Ovary (tissue), 9 donors: ENCODE results near the gene SYT17. TPM values are rescaled to one million over a fixed set of nuclear protein-coding genes. Genes with fewer than 3 reads are reported as not detected.

Experiments used
- DNase-seq, 5 donors: peaks; one replicate each; pipeline ENCODE4 v3.0.0-alpha.2; 2019 to 2020
- H3K27ac ChIP-seq, 2 donors: fragments of 200-600 bp; one replicate each; pipeline versions ENCODE4 v1.5.1 to v1.8.0; 2019 to 2022
- H3K27me3 ChIP-seq: fragments of 200-600 bp; one replicate; pipeline ENCODE4 v1.8.0; 2022
- H3K36me3 ChIP-seq: fragments of 200-600 bp; sonication (generic); one replicate; pipeline ENCODE4 v1.5.1; 2019
- H3K4me1 ChIP-seq: one replicate; pipeline ENCODE4 v1.8.1; 2013; ENCODE audit warnings: mild to moderate bottlenecking, moderate library complexity; ENCODE audit not compliant: insufficient read depth
- H3K4me3 ChIP-seq: fragments of 200-600 bp; sonication (generic); one replicate; pipeline ENCODE4 v1.5.1; 2017
- H3K9me3 ChIP-seq, 2 donors: fragments of 200-600 bp in 1 of 2; sonication (generic) in 1 of 2; one replicate each; pipeline versions ENCODE4 v1.5.1 to v1.8.1; 2013 to 2019; ENCODE audit warnings: mild to moderate bottlenecking in 1 of 2, moderate library complexity in 1 of 2
- EP300 ChIP-seq: sonication (generic); formaldehyde crosslinking; IDR thresholded peaks from one replicate; pipeline ENCODE4 v1.6.1; 2017; ENCODE audit warnings: antibody characterized with exemption
- POLR2A ChIP-seq: fragments of 450-650 bp; IDR thresholded peaks from one replicate; pipeline ENCODE4 v1.6.1; 2017; ENCODE audit warnings: antibody characterized with exemption, mild to moderate bottlenecking, moderate library complexity
- WGBS, 3 donors: extraction: QIAGEN DNeasy Blood & Tissue Kit in 1 of 3; methylation state at CpG; one replicate each; pipeline versions ENCODE4 v1.1.5 to v1.1.7; 2013 to 2017; 5-methylcytosine and 5-hydroxymethylcytosine counted together
- intact Hi-C, 4 donors: fragments of 100-400 bp; cut with DNase I; formaldehyde crosslinking; loops; one replicate each; pipeline versions ENCODE4 v1.11.0 to v1.15.1; 2022 to 2023
- polyA plus RNA-seq, 2 donors: library from polyadenylated mRNA; stranded (reverse); fragments of 200-250 nt in 1 of 2; fragments of 350-450 nt in 1 of 2; fragmentation: Illumina TruSeq in 1 of 2; extraction: RNeasy Lipid Tissue Mini Kit (QIAGEN cat#74804) in 1 of 2; gene quantifications; one replicate each; pipeline ENCODE4 v1.2.3, GENCODE V29; 2013 to 2014
- total RNA-seq, 7 donors: library from RNA; depleted of rRNA in 2 of 7; stranded (reverse); fragments of >200 nt in 2 of 7; fragmentation: NEBNext Ultra II Directional in 3 of 7; extraction: Animal tissue kit (Norgen Biotek cat#: 25700) in 3 of 7; gene quantifications; one replicate each; pipeline versions ENCODE4 v1.1.0 to v1.2.4, GENCODE V29; 2016 to 2023
- TF ChIP-seq, protein P1 (sequence below), 3 donors: fragments of 450-650 bp in 2 of 3; fragments of 200-600 bp in 1 of 3; IDR thresholded peaks; one replicate each; pipeline versions ENCODE4 v1.5.1 to v1.8.0; 2016 to 2022; ENCODE audit warnings: antibody characterized with exemption in 3 of 3, mild to moderate bottlenecking in 1 of 3
- donor health status: DM: no; HTN: no; CAD: no; lungs with moderate emphysema.
- donor health status: DM: no; HTN: no; CAD: no.
- donor health status: Bipolar disorder and iron deficiency.
- donor health status: DM: yes; HTN: yes; CAD: no.
- donor health status: DM: no; HTN: no; CAD: no.
- donor health status: DM: yes; HTN: yes; CAD: no.

The SYT17 gene
- total and polyA plus RNA-seq, 9 donors: 0.36 to 1.5 (median 0.82) TPM

DNA sequence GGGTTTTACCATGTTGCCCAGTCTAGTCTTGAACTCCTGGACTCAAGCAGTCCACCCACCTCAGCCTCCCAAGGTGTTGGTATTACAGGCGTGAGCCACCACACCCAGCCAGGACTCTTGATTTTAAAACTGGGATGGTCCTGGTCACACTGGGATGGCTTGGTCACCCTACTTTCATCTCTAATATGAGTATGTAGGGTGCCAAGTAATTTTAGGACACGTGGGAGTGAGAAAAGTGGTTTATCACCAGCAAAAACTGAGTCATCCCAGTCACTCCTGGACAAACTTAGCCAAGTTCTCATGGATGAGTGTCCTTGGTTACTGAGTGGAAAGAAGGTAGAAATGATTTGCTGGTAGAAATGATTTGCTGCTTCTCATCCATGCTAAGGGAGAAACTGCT is 127.4 kb downstream of the SYT17 start:
- no peak overlapping the region for H3K27ac ChIP-seq
- no peaks in the 10 kb centered on the region for H3K9me3 ChIP-seq
- intact Hi-C loops: no loop called here
- H3K4me3 ChIP-seq: no peak overlapping the region
- no peaks in the 10 kb centered on the region for H3K36me3 ChIP-seq
- no peak for DNase-seq
- no peaks in the 10 kb centered on the region for H3K4me1 ChIP-seq
- H3K27me3 ChIP-seq: no peaks in the 10 kb centered on the region
- 40 to 47% (median 44%) methylated on average over 2 of the region's 2 CpGs for WGBS, 3 donors
- TF ChIP-seq, protein P1, sequence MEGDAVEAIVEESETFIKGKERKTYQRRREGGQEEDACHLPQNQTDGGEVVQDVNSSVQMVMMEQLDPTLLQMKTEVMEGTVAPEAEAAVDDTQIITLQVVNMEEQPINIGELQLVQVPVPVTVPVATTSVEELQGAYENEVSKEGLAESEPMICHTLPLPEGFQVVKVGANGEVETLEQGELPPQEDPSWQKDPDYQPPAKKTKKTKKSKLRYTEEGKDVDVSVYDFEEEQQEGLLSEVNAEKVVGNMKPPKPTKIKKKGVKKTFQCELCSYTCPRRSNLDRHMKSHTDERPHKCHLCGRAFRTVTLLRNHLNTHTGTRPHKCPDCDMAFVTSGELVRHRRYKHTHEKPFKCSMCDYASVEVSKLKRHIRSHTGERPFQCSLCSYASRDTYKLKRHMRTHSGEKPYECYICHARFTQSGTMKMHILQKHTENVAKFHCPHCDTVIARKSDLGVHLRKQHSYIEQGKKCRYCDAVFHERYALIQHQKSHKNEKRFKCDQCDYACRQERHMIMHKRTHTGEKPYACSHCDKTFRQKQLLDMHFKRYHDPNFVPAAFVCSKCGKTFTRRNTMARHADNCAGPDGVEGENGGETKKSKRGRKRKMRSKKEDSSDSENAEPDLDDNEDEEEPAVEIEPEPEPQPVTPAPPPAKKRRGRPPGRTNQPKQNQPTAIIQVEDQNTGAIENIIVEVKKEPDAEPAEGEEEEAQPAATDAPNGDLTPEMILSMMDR (IDR thresholded peaks at IDR 0.05): no peak
- TF ChIP-seq POLR2A: no peak
- TF ChIP-seq EP300: no peak

DNA sequence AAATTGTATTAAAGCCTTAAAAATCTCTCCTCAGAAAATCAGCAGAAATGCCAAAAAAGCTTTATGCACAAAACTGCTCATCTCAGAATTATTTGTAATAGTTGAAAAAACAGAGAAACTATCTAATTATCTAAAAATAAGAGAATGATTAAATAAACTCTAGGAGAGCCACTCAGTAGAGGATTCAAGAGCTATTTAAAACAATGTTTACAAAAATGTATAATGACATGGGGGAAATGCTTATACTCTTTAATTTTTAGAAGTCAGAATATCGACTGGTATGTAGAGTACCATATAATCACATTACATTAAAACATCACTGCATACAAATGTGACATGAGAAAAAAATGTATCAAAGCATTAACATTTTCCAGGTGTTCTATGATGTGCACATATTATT is 129.4 kb downstream of the SYT17 start:
- Histone ChIP-seq H3K27me3 (no peaks in the 10 kb centered on the region), H3K4me1 (no peaks in the 10 kb centered on the region), H3K27ac (no peak overlapping the region), H3K4me3 (no peak overlapping the region), H3K36me3 (no peaks in the 10 kb centered on the region), H3K9me3 (no peaks in the 10 kb centered on the region)
- whole genome bisulfite sequencing, 3 donors: 76 to 87% (median 87%) methylated on average over 1 of the region's 1 CpG
- intact Hi-C loops: no loop called here
- TF ChIP-seq EP300 (no peak), POLR2A (no peak)
- TF ChIP-seq, protein P1 (IDR thresholded peaks at IDR 0.05): no peak
- DNase-seq: no peak

DNA sequence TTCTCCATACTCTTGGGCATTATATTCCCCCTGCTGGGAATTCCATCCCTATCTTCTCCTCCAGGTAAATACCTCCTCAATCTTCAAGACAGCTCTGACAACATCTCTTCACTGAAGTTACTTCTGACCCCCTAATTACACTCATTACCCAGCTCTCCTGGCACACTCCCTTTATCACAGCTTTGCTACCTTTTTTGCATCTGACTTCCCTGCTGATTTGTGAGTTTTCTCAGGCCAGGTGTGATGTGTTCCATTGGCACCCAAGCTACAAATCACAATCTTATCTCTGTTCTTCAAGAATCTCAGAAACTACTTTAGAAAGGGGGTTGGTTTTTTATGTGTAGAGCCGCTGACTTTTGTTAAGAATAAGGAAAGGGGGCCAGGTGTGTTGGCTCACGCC is 131.5 kb downstream of the SYT17 start:
- H3K27me3 ChIP-seq: no peaks in the 10 kb centered on the region
- no peak for DNase-seq
- no peaks in the 10 kb centered on the region for H3K9me3 ChIP-seq
- H3K27ac ChIP-seq: no peak overlapping the region
- no peaks in the 10 kb centered on the region for H3K36me3 ChIP-seq
- intact Hi-C loops: no loop called here
- no peak overlapping the region for H3K4me3 ChIP-seq
- no peaks in the 10 kb centered on the region for H3K4me1 ChIP-seq
- TF ChIP-seq POLR2A: no peak
- TF ChIP-seq, protein P1 (IDR thresholded peaks at IDR 0.05): no peak
- WGBS, 3 donors: 20 to 48% (median 25%) methylated on average over 2 of the region's 2 CpGs

DNA sequence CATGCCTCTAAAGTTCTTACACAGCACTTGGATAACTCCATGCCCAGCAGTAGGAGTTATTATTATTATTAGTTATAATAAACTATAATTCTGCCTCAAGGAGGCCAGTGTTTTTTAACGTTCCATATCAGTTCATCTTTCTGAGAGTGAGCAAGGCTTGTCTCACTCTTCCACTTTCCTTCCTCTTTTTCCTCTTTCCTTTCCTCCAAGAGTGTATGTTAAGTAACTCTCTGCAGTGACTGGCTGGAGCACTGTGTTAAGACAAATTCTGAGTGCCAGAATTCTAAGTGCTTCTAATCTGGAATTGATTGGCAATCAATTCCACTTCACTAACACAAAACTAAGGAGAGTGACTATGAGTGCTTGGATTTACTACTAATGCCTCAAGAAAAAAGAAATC is 133.9 kb downstream of the SYT17 start:
- Histone ChIP-seq H3K27me3 (no peaks in the 10 kb centered on the region), H3K4me1 (no peaks in the 10 kb centered on the region), H3K36me3 (no peaks in the 10 kb centered on the region), H3K4me3 (no peak overlapping the region), H3K27ac (no peak overlapping the region), H3K9me3 (no peaks in the 10 kb centered on the region)
- TF ChIP-seq EP300 (no peak), POLR2A (no peak)
- TF ChIP-seq, protein P1 (IDR thresholded peaks at IDR 0.05): no peak
- DNase-seq: no peak
- 0 to 53% (median 19%) methylated on average over 1 of the region's 1 CpG for WGBS, 3 donors
- intact Hi-C loops: loop anchor here in 1 of 4 donors (10.0 kb wide), 1 partner anchor 63 kb away; no protein-coding TSS in a partner anchor
